ENCODE measurements around the gene PFN4.
"Not testable (repeated sequence)": the region's sequence is repeated elsewhere in the genome, so short reads cannot be mapped to it uniquely, and the experiment has no call there.

DNA sequence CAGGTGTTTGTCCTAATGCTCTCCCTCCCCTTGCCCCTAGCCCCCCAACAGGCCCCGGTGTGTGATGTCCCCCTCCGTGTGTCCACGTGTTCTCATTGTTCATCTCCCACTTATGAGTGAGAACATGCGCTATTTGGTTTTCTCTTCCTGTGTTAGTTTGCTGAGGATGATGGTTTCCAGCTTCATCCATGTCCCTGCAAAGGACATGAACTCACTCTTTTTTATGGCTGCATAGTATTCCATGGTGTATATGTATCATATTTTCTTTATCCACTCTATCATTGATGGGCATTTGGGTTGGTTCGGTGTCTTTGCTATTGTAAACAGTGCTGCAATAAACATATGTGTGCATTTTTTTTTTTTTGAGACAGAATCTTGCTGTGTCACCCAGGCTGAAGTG lies 29.9 kb downstream of the PFN4 start:
- TF ChIP-seq POLR2A, EP300, POLR2AphosphoS5 (IDR thresholded peaks at IDR 0.05): not testable (repeated sequence)
- TF ChIP-seq, protein P1, sequence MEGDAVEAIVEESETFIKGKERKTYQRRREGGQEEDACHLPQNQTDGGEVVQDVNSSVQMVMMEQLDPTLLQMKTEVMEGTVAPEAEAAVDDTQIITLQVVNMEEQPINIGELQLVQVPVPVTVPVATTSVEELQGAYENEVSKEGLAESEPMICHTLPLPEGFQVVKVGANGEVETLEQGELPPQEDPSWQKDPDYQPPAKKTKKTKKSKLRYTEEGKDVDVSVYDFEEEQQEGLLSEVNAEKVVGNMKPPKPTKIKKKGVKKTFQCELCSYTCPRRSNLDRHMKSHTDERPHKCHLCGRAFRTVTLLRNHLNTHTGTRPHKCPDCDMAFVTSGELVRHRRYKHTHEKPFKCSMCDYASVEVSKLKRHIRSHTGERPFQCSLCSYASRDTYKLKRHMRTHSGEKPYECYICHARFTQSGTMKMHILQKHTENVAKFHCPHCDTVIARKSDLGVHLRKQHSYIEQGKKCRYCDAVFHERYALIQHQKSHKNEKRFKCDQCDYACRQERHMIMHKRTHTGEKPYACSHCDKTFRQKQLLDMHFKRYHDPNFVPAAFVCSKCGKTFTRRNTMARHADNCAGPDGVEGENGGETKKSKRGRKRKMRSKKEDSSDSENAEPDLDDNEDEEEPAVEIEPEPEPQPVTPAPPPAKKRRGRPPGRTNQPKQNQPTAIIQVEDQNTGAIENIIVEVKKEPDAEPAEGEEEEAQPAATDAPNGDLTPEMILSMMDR (IDR thresholded peaks at IDR 0.05), result not testable (repeated sequence)

Measured in suprapubic skin (tissue), 4 donors.